VCaP (cell line): ENCODE results near the gene SOS1.

Source experiments
- H3K27ac ChIP-seq: fragments of 450-650 bp; 2 replicates; pipeline ENCODE4 v1.5.1; 2017
- TF ChIP-seq, protein P1 (sequence below): fragments of 450-650 bp; conservative IDR thresholded peaks from 2 replicates; pipeline ENCODE4 v1.5.1; 2017; ENCODE audit warnings: mild to moderate bottlenecking, moderate library complexity

SOS1 gene

DNA sequence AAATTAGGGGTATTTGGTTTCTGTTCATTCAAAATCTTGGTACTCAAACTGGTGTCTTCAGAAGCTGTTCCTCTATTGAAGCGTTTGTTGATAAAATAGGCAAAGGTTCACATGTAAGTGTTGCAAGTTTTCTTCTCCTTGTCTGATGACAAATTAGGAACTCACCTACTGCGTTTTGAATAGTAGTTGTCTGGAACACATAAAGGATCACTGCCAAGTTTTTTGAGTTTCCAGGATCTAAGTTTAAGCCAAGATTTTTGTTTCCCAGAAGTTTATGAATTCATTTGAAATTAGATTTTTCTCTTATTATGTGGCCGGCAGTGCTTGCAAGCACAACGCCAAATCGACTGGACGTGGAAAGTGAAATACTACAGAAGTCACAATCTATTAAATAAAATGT lies 145.8 kb downstream of the SOS1 start:
- TF ChIP-seq, protein P1, sequence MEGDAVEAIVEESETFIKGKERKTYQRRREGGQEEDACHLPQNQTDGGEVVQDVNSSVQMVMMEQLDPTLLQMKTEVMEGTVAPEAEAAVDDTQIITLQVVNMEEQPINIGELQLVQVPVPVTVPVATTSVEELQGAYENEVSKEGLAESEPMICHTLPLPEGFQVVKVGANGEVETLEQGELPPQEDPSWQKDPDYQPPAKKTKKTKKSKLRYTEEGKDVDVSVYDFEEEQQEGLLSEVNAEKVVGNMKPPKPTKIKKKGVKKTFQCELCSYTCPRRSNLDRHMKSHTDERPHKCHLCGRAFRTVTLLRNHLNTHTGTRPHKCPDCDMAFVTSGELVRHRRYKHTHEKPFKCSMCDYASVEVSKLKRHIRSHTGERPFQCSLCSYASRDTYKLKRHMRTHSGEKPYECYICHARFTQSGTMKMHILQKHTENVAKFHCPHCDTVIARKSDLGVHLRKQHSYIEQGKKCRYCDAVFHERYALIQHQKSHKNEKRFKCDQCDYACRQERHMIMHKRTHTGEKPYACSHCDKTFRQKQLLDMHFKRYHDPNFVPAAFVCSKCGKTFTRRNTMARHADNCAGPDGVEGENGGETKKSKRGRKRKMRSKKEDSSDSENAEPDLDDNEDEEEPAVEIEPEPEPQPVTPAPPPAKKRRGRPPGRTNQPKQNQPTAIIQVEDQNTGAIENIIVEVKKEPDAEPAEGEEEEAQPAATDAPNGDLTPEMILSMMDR, result no peak

GRCh38 chr2:38973266-38973665 lies 147.6 kb downstream of the SOS1 start:
- no peak overlapping the region for H3K27ac ChIP-seq
- TF ChIP-seq, protein P1, result no peak

More for the DNA sequence above, 145.8 kb downstream of the SOS1 start:
- no peak overlapping the region for H3K27ac ChIP-seq

DNA sequence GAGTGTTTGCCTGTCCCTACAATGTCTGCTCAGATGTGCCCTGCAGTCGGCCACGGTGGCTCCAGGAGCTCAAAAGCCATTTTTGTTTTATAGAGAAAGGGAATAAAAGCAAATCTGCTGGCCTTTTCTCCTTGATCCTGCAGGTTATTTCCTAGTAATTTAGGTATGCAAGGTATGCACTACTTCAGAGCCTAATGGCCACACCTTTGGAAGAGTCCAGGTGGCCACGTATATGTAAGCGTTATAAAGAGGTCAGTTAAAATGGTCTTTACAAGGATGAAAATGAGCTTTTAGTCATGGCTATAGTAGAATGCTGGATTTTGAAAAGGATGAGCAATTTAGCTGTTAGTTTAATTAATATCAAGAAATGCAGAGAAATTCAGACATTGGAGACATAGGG lies 149.5 kb downstream of the SOS1 start:
- TF ChIP-seq, protein P1, result no peak

GRCh38 chr2:38968021-38968420 lies 152.8 kb downstream of the SOS1 start:
- H3K27ac ChIP-seq, result no peak overlapping the region
- TF ChIP-seq, protein P1, result no peak

More for the DNA sequence above, 149.5 kb downstream of the SOS1 start:
- H3K27ac ChIP-seq, result no peak overlapping the region

DNA sequence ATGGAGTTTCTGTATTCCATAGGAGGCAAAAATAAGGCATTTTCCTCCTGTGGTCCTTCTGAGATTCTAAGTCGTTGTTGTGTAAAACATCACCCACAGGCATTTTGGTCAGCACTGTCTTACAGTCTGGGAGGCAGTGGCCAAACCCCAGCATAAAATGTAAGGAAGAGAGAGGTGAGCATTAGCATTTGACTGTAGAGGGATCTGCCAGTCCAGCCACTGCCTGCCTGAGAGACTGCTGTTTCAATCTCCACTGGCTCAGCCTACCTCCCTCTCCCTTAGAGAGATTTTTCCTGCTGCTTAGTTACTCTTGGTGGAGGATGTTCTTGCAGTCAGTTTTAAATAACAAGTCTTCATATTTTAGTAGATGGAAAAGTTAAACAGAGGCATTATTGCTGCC lies 154.2 kb downstream of the SOS1 start:
- H3K27ac ChIP-seq, result no peak overlapping the region
- TF ChIP-seq, protein P1, result no peak

GRCh38 chr2:38966006-38966405 lies 154.8 kb downstream of the SOS1 start:
- TF ChIP-seq, protein P1, result no peak
- no peak overlapping the region for H3K27ac ChIP-seq

GRCh38 chr2:38960609-38961320 lies 160.1 kb downstream of the SOS1 start:
- no peak overlapping the region for H3K27ac ChIP-seq
- TF ChIP-seq, protein P1, result no peak
